WTC11 (cell line): Measurements from ENCODE around the gene SERPINB12. TPM values are rescaled to one million over a fixed set of nuclear protein-coding genes. Genes with fewer than 3 reads are reported as not detected.

Experiments used
- ATAC-seq: fragments of 200-7000 bp; cut with Tn5 transposase; 2 replicates; pipeline ENCODE4 v1.10.0; 2021; ENCODE audit warnings: mild to moderate bottlenecking, moderate library complexity
- CTCF ChIA-PET: fragments of 300-600 bp; sonication (Branson Sonifier 250); formaldehyde crosslinking; loops from one replicate; lab custom pipeline; 2021; ENCODE audit warnings: antibody characterized with exemption; lab: Charles Lee
- POLR2A ChIA-PET: fragments of 350-600 bp; sonication (Branson Sonifier 250); formaldehyde crosslinking; loops from one replicate; lab custom pipeline; 2021; ENCODE audit warnings: antibody characterized with exemption; lab: Charles Lee
- DNase-seq: peaks from one replicate; pipeline ENCODE4 v3.0.0; 2021; ENCODE audit warnings: low spot score
- H3K27ac Mint-ChIP-seq: 2 replicates; pipeline ENCODE4 v1.8.0; 2021; ENCODE audit warnings: mixed read lengths
- H3K27me3 Mint-ChIP-seq: 2 replicates; pipeline ENCODE4 v1.8.0; 2021; ENCODE audit warnings: low read depth, mild to moderate bottlenecking, moderate library complexity, mixed read lengths
- H3K36me3 Mint-ChIP-seq: 2 replicates; pipeline ENCODE4 v1.8.0; 2021; ENCODE audit warnings: mixed read lengths
- H3K4me1 Mint-ChIP-seq: 2 replicates; pipeline ENCODE4 v1.8.0; 2022; ENCODE audit warnings: mixed read lengths
- H3K4me3 Mint-ChIP-seq: 2 replicates; pipeline ENCODE4 v1.8.0; 2021; ENCODE audit warnings: mild to moderate bottlenecking, moderate library complexity, mixed read lengths
- H3K9me3 Mint-ChIP-seq: 2 replicates; pipeline ENCODE4 v1.8.0; 2021; ENCODE audit warnings: mixed read lengths
- AFF4 ChIP-seq: sonication (generic); formaldehyde crosslinking; IDR thresholded peaks from 2 replicates; pipeline ENCODE4 v1.8.1; 2023; ENCODE audit warnings: mild to moderate bottlenecking, missing genetic modification reagents, borderline replicate concordance
- FOXP1 ChIP-seq: sonication (generic); formaldehyde crosslinking; IDR thresholded peaks from 2 replicates; pipeline ENCODE4 v1.8.0; 2022; ENCODE audit warnings: missing genetic modification reagents, mild to moderate bottlenecking, moderate library complexity, borderline replicate concordance
- JUN ChIP-seq: sonication (generic); formaldehyde crosslinking; IDR thresholded peaks from 2 replicates; pipeline ENCODE4 v1.8.0; 2023; ENCODE audit warnings: mild to moderate bottlenecking, missing genetic modification reagents
- MXD4 ChIP-seq: fragments of 250-450 bp; sonication (Bioruptor Pico); IDR thresholded peaks from 2 replicates; pipeline ENCODE4 v1.8.0; 2021; ENCODE audit warnings: mild to moderate bottlenecking, moderate library complexity, borderline replicate concordance
- PREB ChIP-seq: sonication (generic); formaldehyde crosslinking; IDR thresholded peaks from 2 replicates; pipeline ENCODE4 v1.8.1; 2022; ENCODE audit warnings: mild to moderate bottlenecking, missing genetic modification reagents, moderate library complexity, borderline replicate concordance
- PRRX2 ChIP-seq: fragments of 250-450 bp; sonication (Bioruptor Pico); IDR thresholded peaks from 2 replicates; pipeline ENCODE4 v1.8.0; 2021; ENCODE audit warnings: mild to moderate bottlenecking
- RELA ChIP-seq: sonication (generic); formaldehyde crosslinking; IDR thresholded peaks from 2 replicates; pipeline ENCODE4 v1.8.1; 2022; ENCODE audit warnings: missing genetic modification reagents, mild to moderate bottlenecking, borderline replicate concordance
- STAT6 ChIP-seq: sonication (generic); formaldehyde crosslinking; conservative IDR thresholded peaks from 2 replicates; pipeline ENCODE4 v1.8.1; 2023; ENCODE audit warnings: mild to moderate bottlenecking, low read depth, missing genetic modification reagents, moderate library complexity
- ZNF512 ChIP-seq: sonication (generic); formaldehyde crosslinking; IDR thresholded peaks from 2 replicates; pipeline ENCODE4 v1.8.1; 2022; ENCODE audit warnings: missing genetic modification reagents, borderline replicate concordance
- ZNF532 ChIP-seq: fragments of 250-450 bp; sonication (Bioruptor Pico); IDR thresholded peaks from 2 replicates; pipeline ENCODE4 v1.9.0; 2021; ENCODE audit warnings: mild to moderate bottlenecking, borderline replicate concordance
- total RNA-seq: library from RNA; stranded (reverse); gene quantifications from 3 replicates; pipeline ENCODE4 v1.2.3, GENCODE V29; 2021

SERPINB12 gene
- total RNA-seq, 1 experiment from 2014 or later, result not detected

- no peak for TF ChIP-seq AFF4 (CRISPR knock-in tag)
- no peak for TF ChIP-seq ZNF532
These were observed 61.6 kb downstream of the SERPINB12 start (continued) for GRCh38 chr18:63603772-63604171.

GRCh38 chr18:63604791-63605567, 62.8 kb downstream of the SERPINB12 start:
- Mint-ChIP-seq H3K4me3 (no peak overlapping the region), H3K27me3 (no peaks in the 10 kb centered on the region), H3K36me3 (no peaks in the 10 kb centered on the region), H3K27ac (no peak overlapping the region)
- DNase-seq, result no peak
- ChIA-PET POLR2A (no interaction called here), CTCF (no interaction called here)
- TF ChIP-seq RELA (CRISPR knock-in tag) (no peak), STAT6 (CRISPR knock-in tag) (no peak), MXD4 (CRISPR knock-in tag) (no peak), JUN (CRISPR knock-in tag) (no peak), PRRX2 (CRISPR knock-in tag) (no peak), PREB (CRISPR knock-in tag) (no peak), ZNF512 (CRISPR knock-in tag) (no peak), FOXP1 (CRISPR knock-in tag) (no peak)
- TF ChIP-seq, all 79 proteins: peak for 0
- H3K9me3 Mint-ChIP-seq, result peaks cover 4% of the 10 kb centered on the region; the same call in 1 of the 2 replicates
- peaks cover 13% of the 10 kb centered on the region for H3K4me1 Mint-ChIP-seq
- no peak for ATAC-seq
